ENCODE data around the gene MS4A8. TPM values are rescaled to one million over a fixed set of nuclear protein-coding genes. Genes with fewer than 3 reads are reported as not detected.

MS4A8 gene
- total and polyA plus RNA-seq, 2 of the 4 experiments (the other 2 are of a cell fraction): not detected

- ChIA-PET POLR2A (ENCODE audit: unreplicated experiment) (no interaction called here), CTCF (no interaction called here)
- H4K8ac ChIP-seq (ENCODE audit: low read depth in 2 of 2, low read length in 2 of 2): no peak overlapping the region
- no peak overlapping the region for H2BK5ac ChIP-seq (ENCODE audit: low read depth, low read length, poor library complexity, severe bottlenecking)
- H2BK15ac ChIP-seq (ENCODE audit: low read depth, low read length): no peak overlapping the region
- no TSS peak for BruUV-seq (replicated peaks)
- H3K14ac ChIP-seq (replicated peaks; ENCODE audit: low read depth, low read length): no peak overlapping the region
- dilution Hi-C loops (cut with HindIII; ENCODE audit: low sequenced_read_pairs, unreplicated experiment): no loop called here
- in situ Hi-C loops (cut with MboI; ENCODE audit: low sequenced_read_pairs): no loop called here
- H3K27ac ChIP-seq (ENCODE audit: insufficient read depth, low read length): no peak overlapping the region
- no peak for ATAC-seq (ENCODE audit: low read depth)
- no peaks in the 10 kb centered on the region for H3K79me1 ChIP-seq (ENCODE audit: low read depth in 1 of 2, low read length in 2 of 2)
- no peak overlapping the region for H3K4me2 ChIP-seq (ENCODE audit: low read depth, low read length)
- H2BK120ac ChIP-seq (ENCODE audit: low read depth, low read length): no peak overlapping the region
- no peak overlapping the region for H3K4ac ChIP-seq (ENCODE audit: low read depth, low read length)
- H3K56ac ChIP-seq (ENCODE audit: extremely low read depth, insufficient read depth, low read length): no peak overlapping the region
- no peak overlapping the region for H3K4me3 ChIP-seq (ENCODE audit: insufficient read depth, low read depth, low read length)
- no peak overlapping the region for H4K5ac ChIP-seq (ENCODE audit: low read depth, low read length)
- intact Hi-C loops (cut with micrococcal nuclease): no loop called here
- H2BK20ac ChIP-seq (ENCODE audit: low read depth, low read length): no peak overlapping the region
- H3K9me1 ChIP-seq (ENCODE audit: insufficient read depth, low read length): no peaks in the 10 kb centered on the region
- no peaks in the 10 kb centered on the region for H3K9me3 ChIP-seq (ENCODE audit: control insufficient read depth, insufficient read depth, low read length)
- no CpG with 5 or more reads among the region's 1 CpG for WGBS, 2 experiments (ENCODE audit: extremely low coverage in 2 of 2, insufficient read length in 1 of 2)
- DNase-seq: no peak
- H3K27me3 ChIP-seq (ENCODE audit: control insufficient read depth, insufficient read depth, low read length): no peaks in the 10 kb centered on the region
- H3K18ac ChIP-seq (ENCODE audit: low read depth, low read length): no peak overlapping the region
- H4K20me1 ChIP-seq (ENCODE audit: insufficient read depth, low read length): no peaks in the 10 kb centered on the region
- no peak overlapping the region for H2AFZ ChIP-seq (replicated peaks; ENCODE audit: low read length, poor library complexity)
- no peak overlapping the region for H4K91ac ChIP-seq (ENCODE audit: insufficient read depth, low read depth, low read length)
- H3K36me3 ChIP-seq (ENCODE audit: control insufficient read depth, insufficient read depth, low read length): no peaks in the 10 kb centered on the region
- H2AK5ac ChIP-seq (ENCODE audit: low read depth, low read length): no peak overlapping the region
- no peak overlapping the region for H2AK9ac ChIP-seq (replicated peaks; ENCODE audit: low read depth, low read length, poor library complexity)
- no peak for TF ChIP-seq MAFK (IDR thresholded peaks at IDR 0.05; ENCODE audit: low read depth, low read length)
- TF ChIP-seq MAZ (IDR thresholded peaks at IDR 0.05; ENCODE audit: borderline replicate concordance, low read depth, low read length): no peak
- no peak for TF ChIP-seq CTCF (conservative IDR thresholded peaks at IDR 0.05; ENCODE audit: low read depth, low read length)
- no peak for TF ChIP-seq MXI1 (IDR thresholded peaks at IDR 0.05; ENCODE audit: borderline replicate concordance, low read depth, low read length)
- no peak for TF ChIP-seq NFE2L2 (IDR thresholded peaks at IDR 0.05; ENCODE audit: low read depth, low read length)
- no peak for TF ChIP-seq CEBPB (IDR thresholded peaks at IDR 0.05; ENCODE audit: low read depth, low read length)
- no peak for TF ChIP-seq POLR2A (IDR thresholded peaks at IDR 0.05; ENCODE audit: low read depth, low read length)
- no peak for TF ChIP-seq RAD21 (IDR thresholded peaks at IDR 0.05; ENCODE audit: low read length)
- TF ChIP-seq SMC3 (IDR thresholded peaks at IDR 0.05; ENCODE audit: low read depth, low read length): no peak
- no peak overlapping the region for H3K9ac ChIP-seq (ENCODE audit: low read depth, low read length)
- no peak overlapping the region for H3K23ac ChIP-seq (ENCODE audit: low read depth, low read length)
- H3K4me1 ChIP-seq (ENCODE audit: control insufficient read depth, insufficient read depth, low read length): no peaks in the 10 kb centered on the region
Observed at GRCh38 chr11:60725592-60725991, 26.2 kb downstream of the MS4A8 start.

Measured in IMR-90 (cell line).